Measurements from ENCODE around the gene RAD51B.

The RAD51B gene

GRCh38 chr14:68634874-68635595 lies 815.5 kb downstream of the RAD51B start:
- peak; percentile 28 for FAIRE-seq

DNA sequence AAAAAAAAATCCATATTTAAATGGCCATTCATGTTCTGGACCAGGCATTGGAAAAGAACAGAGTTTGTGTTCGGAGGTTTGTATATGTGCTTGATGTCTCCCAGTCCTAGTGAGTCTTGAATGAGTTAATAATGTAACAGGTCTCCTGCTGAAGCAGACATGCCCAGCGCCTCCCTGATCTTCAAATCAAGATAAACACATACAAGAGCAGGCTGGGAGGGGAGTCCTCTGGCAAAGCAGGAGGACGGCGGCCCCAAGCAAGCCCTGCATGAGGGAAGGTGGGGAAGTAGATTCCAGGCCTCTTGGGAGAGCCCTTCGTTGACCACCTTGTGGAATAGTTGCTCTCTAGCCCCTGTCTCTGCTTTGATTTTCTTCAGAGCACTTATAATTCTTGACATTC lies 817.0 kb downstream of the RAD51B start:
- FAIRE-seq: no peak

DNA sequence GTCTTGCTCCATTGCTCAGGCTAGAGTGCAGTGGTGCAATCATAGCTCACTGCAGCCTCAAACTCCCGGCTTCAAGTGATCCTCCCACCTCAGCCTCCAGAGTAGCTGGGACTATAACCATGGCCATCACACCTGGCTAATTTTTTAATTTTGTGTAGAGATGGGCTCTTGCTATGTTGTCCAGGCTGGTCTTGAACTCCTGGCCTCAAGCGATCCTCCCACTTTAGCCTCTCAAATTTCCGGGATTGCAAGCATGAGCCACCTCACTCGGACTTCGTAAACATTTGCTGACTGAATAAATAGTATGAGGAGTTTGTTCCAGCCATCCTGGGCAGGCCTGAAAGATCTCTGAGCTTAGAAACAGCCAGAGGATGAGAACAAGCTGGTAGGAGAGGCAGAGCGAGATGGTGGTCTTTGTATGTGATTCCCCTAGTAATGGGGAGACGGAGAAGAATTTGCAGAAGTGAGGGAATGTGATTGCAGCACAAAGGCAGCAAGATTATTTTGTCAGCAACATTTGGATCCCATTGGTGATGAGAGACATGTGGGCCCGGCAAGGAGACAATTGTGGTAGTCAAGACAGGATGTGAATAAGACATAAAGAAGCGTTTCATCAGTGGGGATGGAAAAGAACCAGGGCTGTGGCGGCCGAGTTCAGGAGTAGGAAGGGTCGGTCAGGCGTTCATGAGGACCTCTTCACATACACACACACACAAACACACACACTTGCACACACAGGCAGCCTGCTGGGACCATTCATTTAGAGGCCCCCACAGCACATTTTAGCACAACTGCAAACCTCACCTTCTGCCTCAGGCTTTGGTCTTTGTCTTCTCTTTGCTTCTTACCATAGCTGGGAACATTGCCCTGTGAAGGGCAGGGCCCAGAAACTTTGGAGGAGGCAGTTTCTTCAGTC lies 817.8 kb downstream of the RAD51B start:
- no peak for FAIRE-seq

- no peak for FAIRE-seq
Observed at GRCh38 chr14:68638141-68638999, 818.8 kb downstream of the RAD51B start.

DNA sequence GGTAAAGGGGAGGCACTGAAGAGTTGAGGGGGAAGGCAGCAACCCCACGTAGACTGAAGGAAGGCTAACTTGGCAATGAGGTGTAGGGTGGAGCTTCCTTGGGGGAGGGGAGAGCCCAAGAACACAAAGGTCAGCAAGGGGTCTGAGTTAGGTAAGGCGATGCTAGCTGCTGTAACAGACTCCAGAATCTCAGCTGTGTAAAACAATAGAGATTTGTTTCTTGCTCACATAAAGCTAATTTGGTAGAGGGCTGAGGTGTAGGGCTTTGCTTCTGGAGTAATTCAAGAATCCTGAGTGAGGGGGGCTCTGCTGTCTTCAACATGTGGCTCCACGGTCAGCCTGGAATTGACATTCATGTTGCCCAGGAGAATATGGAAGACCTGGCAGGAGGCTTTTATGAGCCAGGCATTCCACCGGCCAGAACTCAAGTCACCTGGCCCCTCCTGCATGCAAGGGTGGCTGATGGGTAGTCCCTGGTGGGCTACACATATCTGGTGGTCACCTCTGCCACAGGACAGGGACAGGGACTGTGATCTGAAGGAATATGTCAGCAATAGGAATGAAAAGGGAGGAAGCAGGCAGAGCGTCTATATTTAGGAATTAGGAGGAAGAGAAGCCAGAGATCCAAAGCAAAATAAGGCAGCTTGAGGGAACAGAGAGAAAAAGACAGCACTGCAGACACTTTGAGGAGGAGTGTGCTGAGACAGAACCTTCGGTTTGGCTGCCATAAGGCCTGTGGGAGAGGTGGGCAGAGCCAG lies 819.6 kb downstream of the RAD51B start:
- FAIRE-seq: no peak

- no peak for FAIRE-seq
Observed at GRCh38 chr14:68639758-68640574, 820.4 kb downstream of the RAD51B start.

- no peak for FAIRE-seq
Observed at GRCh38 chr14:68643673-68644072, 824.1 kb downstream of the RAD51B start.

- no peak for FAIRE-seq
Observed at GRCh38 chr14:68644101-68644500, 824.5 kb downstream of the RAD51B start.

DNA sequence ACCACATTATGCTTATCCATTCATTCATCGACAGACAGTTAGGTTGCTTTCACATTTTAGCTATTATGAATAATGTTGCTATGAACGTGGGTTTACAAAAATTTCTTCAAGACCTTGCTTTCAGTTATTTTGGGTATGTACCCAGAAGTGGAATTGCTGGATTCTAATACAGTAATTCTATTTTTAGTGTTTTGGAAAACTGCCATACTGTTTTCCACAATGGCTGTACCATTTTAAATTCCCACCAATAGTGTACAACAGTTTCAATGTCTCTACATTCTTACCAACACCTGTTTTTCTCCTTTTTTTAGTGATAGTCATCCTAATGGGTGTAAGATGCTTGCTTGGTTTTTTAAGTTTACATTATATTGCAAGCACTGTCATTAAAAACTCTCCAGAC lies 825.8 kb downstream of the RAD51B start:
- no peak for FAIRE-seq

DNA sequence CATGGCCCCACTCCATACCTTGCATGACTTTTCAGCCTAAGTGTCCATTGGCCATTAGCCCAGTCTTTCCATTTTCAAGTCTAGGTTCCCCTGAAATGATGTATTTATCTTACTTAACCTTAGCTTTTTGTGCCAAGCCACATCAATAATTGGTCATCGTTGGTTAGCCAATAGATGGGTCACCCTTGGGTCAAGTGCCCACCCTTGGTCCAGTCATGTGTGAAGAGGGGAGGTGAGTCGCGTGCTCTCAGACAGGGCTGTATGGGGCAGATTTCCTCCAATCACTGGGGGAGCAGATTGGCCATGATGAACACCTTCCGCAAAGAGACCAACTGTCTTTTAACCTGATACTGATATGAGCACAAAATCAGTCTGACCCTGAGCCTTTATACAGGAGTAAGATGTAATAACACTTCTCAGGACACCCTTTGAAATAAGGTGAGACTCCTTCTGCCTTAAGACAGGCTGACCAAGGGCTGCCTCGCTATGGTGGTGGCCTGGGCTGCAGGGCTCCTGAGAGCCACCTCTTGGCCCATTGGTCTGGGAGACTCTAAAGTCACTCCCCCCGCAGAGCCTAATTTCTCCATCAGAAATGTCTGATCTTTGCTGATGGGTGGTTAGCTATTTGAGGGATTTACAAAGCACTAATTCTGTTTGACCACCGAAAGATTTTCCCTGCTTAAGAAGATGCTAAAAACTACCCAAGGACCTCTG lies 830.1 kb downstream of the RAD51B start:
- FAIRE-seq: no peak

DNA sequence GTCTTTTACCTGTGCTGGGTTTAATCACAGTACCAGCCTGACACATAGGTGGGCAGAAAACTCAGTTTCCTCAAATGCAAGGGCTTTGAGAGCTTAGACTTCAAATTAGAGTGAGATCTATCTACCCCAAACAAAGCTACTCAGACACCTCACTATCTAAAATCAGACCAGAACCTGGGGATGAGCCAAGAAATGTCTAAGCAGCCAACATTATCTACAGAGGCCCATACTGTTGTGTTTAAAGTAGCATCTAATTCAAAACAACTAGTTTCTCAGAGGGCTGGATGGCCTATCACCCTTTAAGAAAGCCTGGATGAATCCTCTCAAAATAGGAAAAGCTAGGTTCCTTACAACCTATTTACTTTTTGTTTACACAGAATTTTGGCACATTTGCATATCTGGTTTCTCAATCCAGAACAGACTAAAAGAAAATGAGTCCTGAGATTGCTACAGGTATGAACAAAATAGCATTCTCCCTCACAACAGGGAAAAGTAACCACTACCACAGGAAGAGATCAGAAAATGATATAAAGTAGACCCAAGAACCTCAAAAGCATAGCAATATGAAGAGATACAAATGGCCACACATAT lies 830.9 kb downstream of the RAD51B start:
- FAIRE-seq: no peak

- FAIRE-seq: no peak
Observed at GRCh38 chr14:68651075-68651474, 831.5 kb downstream of the RAD51B start.

DNA sequence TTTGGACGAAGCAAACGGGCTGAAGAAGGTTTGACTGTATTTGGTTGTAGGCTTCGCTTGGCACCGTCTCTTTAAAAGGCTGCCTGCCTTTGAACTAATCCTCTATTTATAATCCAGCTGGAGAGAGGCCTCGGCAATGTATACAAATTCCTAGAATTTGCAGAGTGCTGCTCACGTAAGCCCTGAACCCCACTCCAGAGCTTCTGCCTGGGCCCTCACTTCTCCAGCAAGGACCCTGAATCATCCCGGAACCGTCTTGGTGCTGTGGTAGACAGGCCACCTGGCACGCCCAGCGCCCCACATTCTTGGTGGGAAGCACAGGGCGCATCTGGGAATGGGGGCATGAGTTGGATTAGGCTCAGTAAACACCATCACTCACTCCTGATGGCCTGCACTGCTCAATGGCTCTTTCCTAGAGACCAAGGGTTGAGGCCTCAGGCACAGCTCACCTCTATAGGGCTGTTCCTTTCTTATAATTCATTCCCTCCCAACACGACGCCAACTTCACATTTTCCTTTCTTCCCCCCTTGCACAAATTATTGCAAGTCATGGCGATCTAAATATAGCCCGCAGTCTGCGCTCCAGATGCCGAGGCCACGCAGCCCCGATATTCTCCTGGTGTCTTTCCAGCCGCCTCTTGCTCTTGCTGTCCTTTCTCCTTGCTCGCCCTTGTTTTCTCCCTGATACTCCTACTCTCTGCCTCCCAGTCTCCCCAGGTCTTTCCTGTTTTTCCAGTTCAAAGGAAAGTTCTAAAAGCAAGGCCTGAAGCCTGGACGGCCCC lies 832.3 kb downstream of the RAD51B start:
- no peak for FAIRE-seq

DNA sequence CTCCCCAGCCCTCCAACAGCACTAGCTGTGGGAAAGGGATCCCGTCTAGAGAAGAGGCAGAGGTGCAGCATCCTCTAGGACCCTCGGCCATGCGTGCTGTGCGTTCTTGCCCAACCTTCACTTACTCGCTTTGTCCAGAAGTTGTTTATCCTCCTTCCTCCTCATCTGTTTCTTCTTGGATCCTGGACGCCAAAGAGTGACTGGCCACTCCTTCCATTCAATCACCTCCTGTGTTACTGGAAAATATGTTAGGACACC lies 832.8 kb downstream of the RAD51B start:
- no peak for FAIRE-seq

- FAIRE-seq: no peak
Observed at GRCh38 chr14:68653108-68653507, 833.5 kb downstream of the RAD51B start.

- FAIRE-seq: no peak
Observed at GRCh38 chr14:68653804-68654203, 834.2 kb downstream of the RAD51B start.

DNA sequence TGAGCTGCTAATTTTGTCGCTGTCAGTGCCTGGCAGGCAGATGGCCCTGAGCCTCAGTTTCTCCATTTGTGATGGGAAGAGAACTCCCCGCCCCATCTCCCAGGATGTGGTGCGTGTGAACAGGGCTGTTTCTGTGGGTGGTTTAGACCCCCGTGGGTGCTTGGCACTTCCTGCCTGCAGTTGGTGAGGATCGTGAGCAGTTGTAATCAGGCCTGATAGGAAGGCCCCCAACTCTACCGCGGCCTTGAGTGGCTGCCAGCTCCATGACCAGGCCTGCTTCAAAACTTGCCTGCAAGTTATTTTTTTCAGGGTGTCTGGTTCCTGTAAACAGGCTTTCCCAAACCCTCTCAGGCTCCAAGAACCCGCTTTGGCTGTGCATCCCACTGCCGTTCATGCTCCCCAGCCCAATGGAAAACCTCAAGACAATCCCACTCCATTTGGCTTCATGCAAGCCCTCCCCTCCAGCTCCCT lies 834.9 kb downstream of the RAD51B start:
- FAIRE-seq: no peak

GRCh38 chr14:68655021-68655831 lies 835.6 kb downstream of the RAD51B start:
- FAIRE-seq: no peak

- no peak for FAIRE-seq
Observed at GRCh38 chr14:68655911-68656316, 836.3 kb downstream of the RAD51B start.
